Caco-2 (cell line): ENCODE results near the gene ASPA. TPM values are rescaled to one million over a fixed set of nuclear protein-coding genes. Genes with fewer than 3 reads are reported as not detected.

Experiments used
- BruUV-seq: library from RNA; stranded (reverse); fragments of 400-500 nt; replicated peaks from 2 replicates; lab custom pipeline; 2021; lab: Mats Ljungman, UMichigan
- CTCF ChIA-PET: fragments of 300-600 bp; sonication (Branson Sonifier 250); formaldehyde crosslinking; loops from one replicate; lab custom pipeline; 2022; ENCODE audit warnings: antibody characterized with exemption; lab: Charles Lee
- POLR2A ChIA-PET: fragments of 300-600 bp; sonication (Branson Sonifier 250); formaldehyde crosslinking; loops from one replicate; lab custom pipeline; 2022; ENCODE audit warnings: antibody characterized with exemption; lab: Charles Lee
- DNase-seq, 2 experiments: peaks; one replicate each; pipeline versions ENCODE4 v3.0.0 to v3.0.0-alpha.2; 2020 to 2022
- H3K27me3 ChIP-seq: replicated peaks from 2 replicates; pipeline ENCODE4 v1.6.0; 2011; ENCODE audit warnings: low read length; ENCODE audit not compliant: control insufficient read depth, insufficient read depth
- H3K36me3 ChIP-seq: 2 replicates; pipeline ENCODE4 v1.5.1; 2011; ENCODE audit warnings: low read length; ENCODE audit not compliant: control insufficient read depth, insufficient read depth
- H3K4me1 ChIP-seq: fragments of 250-450 bp; sonication (Bioruptor Pico); 2 replicates; pipeline ENCODE4 v1.5.1; 2020; ENCODE audit warnings: mild to moderate bottlenecking
- H3K4me3 ChIP-seq: 2 replicates; pipeline ENCODE4 v1.5.1; 2011; ENCODE audit warnings: low read depth, mild to moderate bottlenecking, control low read depth, low read length
- H3K9me3 ChIP-seq: fragments of 250-450 bp; sonication (Bioruptor Pico); 2 replicates; pipeline ENCODE4 v1.5.1; 2020; ENCODE audit warnings: mild to moderate bottlenecking, moderate library complexity
- H3K27ac Mint-ChIP-seq: one replicate; pipeline ENCODE4 v1.8.0; 2022; ENCODE audit warnings: mixed read lengths; ENCODE audit not compliant: unreplicated experiment
- H3K27me3 Mint-ChIP-seq: one replicate; pipeline ENCODE4 v1.8.0; 2022; ENCODE audit warnings: mixed read lengths; ENCODE audit not compliant: insufficient read depth, unreplicated experiment
- H3K36me3 Mint-ChIP-seq: one replicate; pipeline ENCODE4 v1.8.0; 2022; ENCODE audit warnings: mild to moderate bottlenecking, mixed read lengths; ENCODE audit not compliant: insufficient read depth, unreplicated experiment
- H3K4me1 Mint-ChIP-seq: one replicate; pipeline ENCODE4 v1.8.0; 2022; ENCODE audit warnings: low read depth, mixed read lengths; ENCODE audit not compliant: unreplicated experiment
- H3K4me3 Mint-ChIP-seq: one replicate; pipeline ENCODE4 v1.8.0; 2022; ENCODE audit warnings: mild to moderate bottlenecking, moderate library complexity, mixed read lengths; ENCODE audit not compliant: unreplicated experiment
- H3K9me3 Mint-ChIP-seq: one replicate; pipeline ENCODE4 v1.8.0; 2022; ENCODE audit warnings: mixed read lengths; ENCODE audit not compliant: unreplicated experiment
- intact Hi-C: fragments of 100-400 bp; cut with micrococcal nuclease; formaldehyde crosslinking; loops from one replicate; pipeline ENCODE4 v1.10.0; 2022; ENCODE audit not compliant: unreplicated experiment
- total RNA-seq: library from RNA; stranded (reverse); gene quantifications from 2 replicates; pipeline ENCODE4 v1.2.3, GENCODE V29; 2022
- TF ChIP-seq, protein P1 (sequence below), 2 experiments: fragments of 200-600 bp in 1 of 2; IDR thresholded peaks; 1 replicate in 1 of 2; 2 replicates in 1 of 2; pipeline versions ENCODE4 v1.5.1 to v1.8.0; 2011 to 2022; ENCODE audit warnings: antibody characterized with exemption in 1 of 2, control low read depth in 1 of 2, inconsistent platforms in 1 of 2, low read depth in 1 of 2, low read length in 1 of 2, mild to moderate bottlenecking in 1 of 2, moderate library complexity in 1 of 2; ENCODE audit not compliant: insufficient read depth in 1 of 2, severe bottlenecking in 1 of 2, unreplicated experiment in 1 of 2

ASPA gene
- total RNA-seq, 1 experiment from 2014 or later, result 0.27 TPM

DNA sequence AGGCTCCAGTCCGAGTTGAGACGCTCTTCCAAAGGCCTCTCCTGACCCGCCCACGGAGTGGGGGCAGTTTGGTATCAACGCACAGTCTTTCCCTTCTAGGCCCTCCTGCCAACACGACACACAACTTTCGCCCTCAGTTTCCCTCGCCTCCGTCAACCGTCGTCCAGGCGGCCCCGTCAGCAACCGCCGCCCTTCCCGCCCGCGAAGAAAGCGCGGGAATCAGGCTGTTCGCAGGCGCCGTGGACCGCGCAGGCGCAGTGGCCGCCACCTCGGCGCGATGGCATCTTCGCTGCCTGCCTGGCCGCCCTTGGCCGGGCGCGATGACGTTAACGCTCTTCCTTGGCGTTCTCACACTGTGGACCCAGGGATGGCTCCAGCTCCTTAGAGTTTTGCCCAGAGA lies 4.2 kb upstream of the ASPA start, which contains the start of gene SPATA22:
Gene SPATA22 (minus strand): TSS at position 221 of the 400 bp plus-strand sequence. CDS start 2,494 bp downstream, outside the sequence.
- H3K9me3 Mint-ChIP-seq, result no peaks in the 10 kb centered on the region
- Histone ChIP-seq H3K4me1 (peaks cover 32% of the 10 kb centered on the region), H3K4me3 (no peak within 1 kb of the TSS), H3K27me3 (no peaks in the 10 kb centered on the region), H3K36me3 (no peaks in the 10 kb centered on the region), H3K9me3 (0 out of 2 replicates have a peak, but pooled peaks cover 3% of the 10 kb centered on the region)
- DNase-seq, result no peak
- CTCF ChIA-PET, result no interaction called here
- no peaks in the 10 kb centered on the region for H3K36me3 Mint-ChIP-seq
- no peak within 1 kb of the TSS for H3K4me3 Mint-ChIP-seq
- BruUV-seq, result no TSS peak
- H3K4me1 Mint-ChIP-seq, result peaks cover 30% of the 10 kb centered on the region
- no peak within 1 kb of the TSS for H3K27ac Mint-ChIP-seq
- no peaks in the 10 kb centered on the region for H3K27me3 Mint-ChIP-seq
- POLR2A ChIA-PET, result no interaction called here
- intact Hi-C loops, result loop anchor here (10.0 kb wide), 1 partner anchor 63 kb away; no protein-coding TSS in a partner anchor
- TF ChIP-seq, protein P1, sequence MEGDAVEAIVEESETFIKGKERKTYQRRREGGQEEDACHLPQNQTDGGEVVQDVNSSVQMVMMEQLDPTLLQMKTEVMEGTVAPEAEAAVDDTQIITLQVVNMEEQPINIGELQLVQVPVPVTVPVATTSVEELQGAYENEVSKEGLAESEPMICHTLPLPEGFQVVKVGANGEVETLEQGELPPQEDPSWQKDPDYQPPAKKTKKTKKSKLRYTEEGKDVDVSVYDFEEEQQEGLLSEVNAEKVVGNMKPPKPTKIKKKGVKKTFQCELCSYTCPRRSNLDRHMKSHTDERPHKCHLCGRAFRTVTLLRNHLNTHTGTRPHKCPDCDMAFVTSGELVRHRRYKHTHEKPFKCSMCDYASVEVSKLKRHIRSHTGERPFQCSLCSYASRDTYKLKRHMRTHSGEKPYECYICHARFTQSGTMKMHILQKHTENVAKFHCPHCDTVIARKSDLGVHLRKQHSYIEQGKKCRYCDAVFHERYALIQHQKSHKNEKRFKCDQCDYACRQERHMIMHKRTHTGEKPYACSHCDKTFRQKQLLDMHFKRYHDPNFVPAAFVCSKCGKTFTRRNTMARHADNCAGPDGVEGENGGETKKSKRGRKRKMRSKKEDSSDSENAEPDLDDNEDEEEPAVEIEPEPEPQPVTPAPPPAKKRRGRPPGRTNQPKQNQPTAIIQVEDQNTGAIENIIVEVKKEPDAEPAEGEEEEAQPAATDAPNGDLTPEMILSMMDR (IDR thresholded peaks at IDR 0.05; ENCODE audit: insufficient read depth in 1 of 2, low read depth in 1 of 2, low read length in 1 of 2, severe bottlenecking in 1 of 2, unreplicated experiment in 1 of 2), result no peak

DNA sequence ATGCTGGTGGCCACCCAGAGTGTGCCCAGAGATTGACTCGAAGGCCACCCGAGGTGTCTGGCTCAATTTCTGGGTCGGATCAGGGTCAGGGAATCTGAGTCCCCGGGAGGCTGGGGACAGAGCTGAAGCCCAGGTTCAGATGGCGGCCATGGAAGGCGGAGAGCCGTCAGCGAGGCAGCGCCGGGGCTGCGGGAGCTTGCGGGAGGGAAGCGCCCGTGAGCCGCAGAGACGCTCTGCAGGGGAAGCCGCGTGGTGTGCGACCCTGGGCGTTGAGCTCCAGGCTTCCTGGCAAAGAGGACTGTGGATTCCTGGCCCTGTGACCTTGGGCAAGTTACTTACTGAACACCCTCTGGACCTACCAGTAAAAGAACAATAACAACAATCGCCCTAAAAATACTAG lies 3.7 kb upstream of the ASPA start:
- H3K9me3 ChIP-seq, result 0 out of 2 replicates have a peak, but pooled peaks cover 3% of the 10 kb centered on the region
- peaks cover 30% of the 10 kb centered on the region for H3K4me1 Mint-ChIP-seq
- no peaks in the 10 kb centered on the region for H3K36me3 Mint-ChIP-seq
- no peak overlapping the region for H3K4me3 Mint-ChIP-seq
- H3K4me3 ChIP-seq, result no peak overlapping the region
- H3K27me3 ChIP-seq, result no peaks in the 10 kb centered on the region
- TF ChIP-seq, protein P1 (IDR thresholded peaks at IDR 0.05; ENCODE audit: insufficient read depth in 1 of 2, low read depth in 1 of 2, low read length in 1 of 2, severe bottlenecking in 1 of 2, unreplicated experiment in 1 of 2), result no peak
- intact Hi-C loops, result loop anchor here (10.0 kb wide), 1 partner anchor 63 kb away; no protein-coding TSS in a partner anchor
- ChIA-PET CTCF (no interaction called here), POLR2A (no interaction called here)
- no peaks in the 10 kb centered on the region for H3K9me3 Mint-ChIP-seq
- no peak overlapping the region for H3K27ac Mint-ChIP-seq
- peaks cover 33% of the 10 kb centered on the region for H3K4me1 ChIP-seq
- no peak for DNase-seq
- no peaks in the 10 kb centered on the region for H3K27me3 Mint-ChIP-seq
- no peaks in the 10 kb centered on the region for H3K36me3 ChIP-seq
- BruUV-seq, result no TSS peak

DNA sequence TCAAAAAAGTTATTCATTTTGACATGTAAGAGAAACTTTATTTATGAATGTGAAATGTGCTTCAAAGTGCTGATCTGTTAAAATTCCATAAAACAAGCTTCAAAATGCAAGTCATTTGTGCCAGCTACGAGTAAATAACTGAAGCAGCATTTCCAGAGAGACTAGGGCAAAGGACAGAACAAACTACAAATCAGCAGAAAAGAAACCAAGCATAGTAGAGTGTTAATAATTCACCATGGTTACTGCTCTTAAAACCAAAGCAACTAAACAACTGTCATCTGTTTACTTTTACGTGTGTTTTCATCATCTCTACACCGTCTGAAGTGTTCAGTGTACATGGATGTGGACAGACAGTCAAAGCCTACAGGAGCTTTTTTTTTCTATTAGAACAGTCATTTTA lies 1.6 kb upstream of the ASPA start:
- Histone ChIP-seq H3K36me3 (no peaks in the 10 kb centered on the region), H3K9me3 (no peaks in the 10 kb centered on the region), H3K4me3 (no peak overlapping the region), H3K4me1 (peaks cover 37% of the 10 kb centered on the region), H3K27me3 (no peaks in the 10 kb centered on the region)
- DNase-seq, result peak in 1 of 2 experiments; percentile 47
- intact Hi-C loops, result loop anchor here (10.0 kb wide), 1 partner anchor 61 kb away; no protein-coding TSS in a partner anchor
- H3K27me3 Mint-ChIP-seq, result no peaks in the 10 kb centered on the region
- POLR2A ChIA-PET, result no interaction called here
- TF ChIP-seq, protein P1 (IDR thresholded peaks at IDR 0.05; ENCODE audit: insufficient read depth in 1 of 2, low read depth in 1 of 2, low read length in 1 of 2, severe bottlenecking in 1 of 2, unreplicated experiment in 1 of 2), result no peak
- H3K4me3 Mint-ChIP-seq, result peak overlapping the region; percentile 37
- no peaks in the 10 kb centered on the region for H3K36me3 Mint-ChIP-seq
- peaks cover 36% of the 10 kb centered on the region for H3K4me1 Mint-ChIP-seq
- no peaks in the 10 kb centered on the region for H3K9me3 Mint-ChIP-seq
- CTCF ChIA-PET, result no interaction called here
- H3K27ac Mint-ChIP-seq, result peak overlapping the region; percentile 49
- no TSS peak for BruUV-seq
